OCI-M1 (cell line): ENCODE data around the gene TTC38.
A peak's percentile ranks its signal among the peaks of the same experiment; 100 is the strongest.

ENCODE experiments used
- DNase-seq: peaks from one replicate; lab custom pipeline; 2025; lab: John Stamatoyannopoulos, UW

TTC38 gene

GRCh38 chr22:46267431-46268279 is at the start of gene TTC38:
TSS of gene TTC38 (plus strand) at chr22:46268008. CDS start at chr22:46268040, 32 bp downstream.
- DNase-seq: peak; percentile 92

- DNase-seq: peak; percentile 18
These were observed 48.2 kb upstream of the TTC38 start for GRCh38 chr22:46219636-46220035.

- DNase-seq: no peak
These were observed 46.9 kb upstream of the TTC38 start for GRCh38 chr22:46220921-46221320.

- no peak for DNase-seq
These were observed 43.5 kb upstream of the TTC38 start for GRCh38 chr22:46224044-46224897.

GRCh38 chr22:46224898-46225290 is 42.9 kb upstream of the TTC38 start:
- no peak for DNase-seq

GRCh38 chr22:46225631-46226030 is 42.2 kb upstream of the TTC38 start:
- no peak for DNase-seq

- no peak for DNase-seq
These were observed 41.2 kb upstream of the TTC38 start for GRCh38 chr22:46226577-46226976.

- DNase-seq: no peak
These were observed 38.1 kb upstream of the TTC38 start for GRCh38 chr22:46229701-46230100.

- no peak for DNase-seq
These were observed 37.4 kb upstream of the TTC38 start for GRCh38 chr22:46230262-46230901.

- DNase-seq: no peak
These were observed 34.6 kb upstream of the TTC38 start for GRCh38 chr22:46233231-46233630.

- DNase-seq: peak; percentile 89
These were observed 32.8 kb upstream of the TTC38 start for GRCh38 chr22:46234969-46235368.

GRCh38 chr22:46237453-46238124 is 30.2 kb upstream of the TTC38 start:
- no peak for DNase-seq

GRCh38 chr22:46238541-46238940 is 29.3 kb upstream of the TTC38 start:
- DNase-seq: no peak

- DNase-seq: no peak
These were observed 28.4 kb upstream of the TTC38 start for GRCh38 chr22:46239261-46240048.

- DNase-seq: no peak
These were observed 27.7 kb upstream of the TTC38 start for GRCh38 chr22:46240073-46240472.

- DNase-seq: no peak
These were observed 27.3 kb upstream of the TTC38 start for GRCh38 chr22:46240506-46240905.

- DNase-seq: no peak
These were observed 26.9 kb upstream of the TTC38 start for GRCh38 chr22:46240907-46241306.

GRCh38 chr22:46241396-46242007 is 26.3 kb upstream of the TTC38 start:
- peak; percentile 94 for DNase-seq

- DNase-seq: no peak
These were observed 25.7 kb upstream of the TTC38 start for GRCh38 chr22:46242076-46242475.

- no peak for DNase-seq
These were observed 23.0 kb upstream of the TTC38 start for GRCh38 chr22:46244771-46245170.

GRCh38 chr22:46245511-46245910 is 22.3 kb upstream of the TTC38 start:
- DNase-seq: no peak
